Heart left ventricle (tissue), 16 donors: ENCODE results near the gene NUP58. TPM values are rescaled to one million over a fixed set of nuclear protein-coding genes. Genes with fewer than 3 reads are reported as not detected.

ENCODE experiments used
- ATAC-seq, 4 donors: fragments of 200-7000 bp; cut with Tn5 transposase; one replicate each; pipeline ENCODE4 v1.9.1; 2020 to 2022; ENCODE audit warnings: moderate library complexity in 4 of 4, mild to moderate bottlenecking in 3 of 4, moderate number of reproducible peaks in 1 of 4
- DNase-seq, 5 donors: peaks; one replicate each; pipeline ENCODE4 v3.0.0-alpha.2; 2020
- H3K27ac ChIP-seq, 12 donors: fragments of 200-600 bp; sonication (generic) in 4 of 12; one replicate each; pipeline versions ENCODE4 v1.5.0 to v1.8.0; 2016 to 2022; ENCODE audit warnings: mild to moderate bottlenecking in 2 of 12
- H3K27me3 ChIP-seq, 9 donors: fragments of 200-600 bp; sonication (generic) in 2 of 9; one replicate each; pipeline versions ENCODE4 v1.5.1 to v1.8.0; 2016 to 2022; ENCODE audit warnings: mild to moderate bottlenecking in 3 of 9
- H3K36me3 ChIP-seq, 9 donors: fragments of 200-600 bp; sonication (generic) in 2 of 9; one replicate each; pipeline versions ENCODE4 v1.5.0 to v1.8.0; 2018 to 2022; ENCODE audit warnings: mild to moderate bottlenecking in 2 of 9
- H3K4me1 ChIP-seq, 12 donors: fragments of 200-600 bp; sonication (generic) in 4 of 12; one replicate each; pipeline versions ENCODE4 v1.5.0 to v1.8.0; 2016 to 2022; ENCODE audit warnings: mild to moderate bottlenecking in 3 of 12
- H3K4me3 ChIP-seq, 12 donors: fragments of 200-600 bp; sonication (generic) in 4 of 12; one replicate each; pipeline versions ENCODE4 v1.5.0 to v1.8.0; 2017 to 2022; ENCODE audit warnings: mild to moderate bottlenecking in 9 of 12, moderate library complexity in 4 of 12
- H3K9me3 ChIP-seq, 12 donors: fragments of 200-600 bp; sonication (generic) in 4 of 12; one replicate each; pipeline versions ENCODE4 v1.5.0 to v1.8.0; 2016 to 2022; ENCODE audit warnings: mild to moderate bottlenecking in 1 of 12
- POLR2A ChIP-seq, 2 donors: fragments of 450-650 bp; IDR thresholded peaks; one replicate each; pipeline ENCODE4 v1.6.1; 2017; ENCODE audit warnings: antibody characterized with exemption in 2 of 2, mild to moderate bottlenecking in 2 of 2, moderate library complexity in 2 of 2
- WGBS, 4 donors: extraction: QIAGEN DNeasy Blood & Tissue Kit in 2 of 4; methylation state at CpG; one replicate each; pipeline versions ENCODE4 v1.1.5 to v1.1.7; 2013 to 2018; 5-methylcytosine and 5-hydroxymethylcytosine counted together
- intact Hi-C, 10 donors: fragments of 100-400 bp; cut with DNase I; formaldehyde crosslinking; loops; one replicate each; pipeline versions ENCODE4 v1.11.1 to v1.14.2; 2022
- long read RNA-seq, 3 donors: library from polyadenylated mRNA; unstranded; transcript quantifications; one replicate each; pipeline ENCODE4 v2.0.0, GENCODE V29; 2020 to 2021
- polyA plus RNA-seq, 2 donors: library from polyadenylated mRNA; stranded (reverse); fragments of 200-250 nt; gene quantifications; one replicate each; pipeline ENCODE4 v1.2.3, GENCODE V29; 2013
- total RNA-seq, 9 donors: library from RNA; depleted of rRNA in 2 of 9; stranded (reverse); fragments of >200 nt in 2 of 9; fragmentation: NEBNext Ultra II Directional in 3 of 9; extraction: Animal tissue kit (Norgen Biotek cat#: 25700) in 3 of 9; gene quantifications; one replicate each; pipeline versions ENCODE4 v1.1.0 to v1.2.4, GENCODE V29; 2016 to 2023
- TF ChIP-seq, protein P1 (sequence below), 12 donors: fragments of 200-600 bp; sonication (generic) in 4 of 12; IDR thresholded peaks; one replicate each; pipeline versions ENCODE4 v1.5.0 to v1.8.0; 2018 to 2022; ENCODE audit warnings: antibody characterized with exemption in 12 of 12, mild to moderate bottlenecking in 5 of 12
- donor health status: ischemic (EF 13 %, LVEDD 7.1; RV severe dilation, severe dysfunction).
- donor health status: healthy with polysubstance abuse.
- donor health status: DM: no; HTN: yes; CAD: no.
- donor health status: DM: no; HTN: no; CAD: no.
- donor health status: ischemic (EF 25% LVEDD 6.9; RV normal size, moderate dysfunction).
- donor health status: ischemic (EF 25% LVEDD 5.7; RV mildly dilated, moderate dysfunction).
- donor health status: healthy.
- donor health status: DM: yes; HTN: yes; CAD: no.
- donor health status: ischemic (EF 35%, LVEDD 5.7; RV mildly dilated, moderate dysfunction).
- donor health status: nonischemic (EF 11% LVEDD 7.7; RV severe dilation, severe dysfunction).
- donor health status: DM: yes; HTN: yes; CAD: no.
- donor health status: PGD.
- donor health status: ischemic (EF 29% LVEDD 5.4; RV normal size, mild dysfunction).
- donor health status: nonischemic (EF 23%, LVEDD 6.1; RV moderate dilation, normal function).

The NUP58 gene
- total RNA-seq (10 to 100 TPM; 18.3 to 39.1 (median 24.4) TPM), polyA plus RNA-seq (10 to 100 TPM in 1 of 2 donors, 1 to 10 TPM in 1; 7.0 to 20.1 TPM)
- long read RNA-seq, donor 1, full-length matches to known transcripts, result 26 of 31 reads
- long read RNA-seq, donor 1, partial matches to known transcripts, result 3 of 31 reads
- long read RNA-seq, donor 1, other reads (novel, unspliced or antisense), result 2 of 31 reads
- long read RNA-seq, donor 2, full-length matches to known transcripts, result 58 of 63 reads
- long read RNA-seq, donor 2, partial matches to known transcripts, result 2 of 63 reads
- long read RNA-seq, donor 2, other reads (novel, unspliced or antisense), result 3 of 63 reads
- long read RNA-seq, donor 3, full-length matches to known transcripts, result 22 of 27 reads
- long read RNA-seq, donor 3, partial matches to known transcripts, result 2 of 27 reads
- long read RNA-seq, donor 3, other reads (novel, unspliced or antisense), result 3 of 27 reads

DNA sequence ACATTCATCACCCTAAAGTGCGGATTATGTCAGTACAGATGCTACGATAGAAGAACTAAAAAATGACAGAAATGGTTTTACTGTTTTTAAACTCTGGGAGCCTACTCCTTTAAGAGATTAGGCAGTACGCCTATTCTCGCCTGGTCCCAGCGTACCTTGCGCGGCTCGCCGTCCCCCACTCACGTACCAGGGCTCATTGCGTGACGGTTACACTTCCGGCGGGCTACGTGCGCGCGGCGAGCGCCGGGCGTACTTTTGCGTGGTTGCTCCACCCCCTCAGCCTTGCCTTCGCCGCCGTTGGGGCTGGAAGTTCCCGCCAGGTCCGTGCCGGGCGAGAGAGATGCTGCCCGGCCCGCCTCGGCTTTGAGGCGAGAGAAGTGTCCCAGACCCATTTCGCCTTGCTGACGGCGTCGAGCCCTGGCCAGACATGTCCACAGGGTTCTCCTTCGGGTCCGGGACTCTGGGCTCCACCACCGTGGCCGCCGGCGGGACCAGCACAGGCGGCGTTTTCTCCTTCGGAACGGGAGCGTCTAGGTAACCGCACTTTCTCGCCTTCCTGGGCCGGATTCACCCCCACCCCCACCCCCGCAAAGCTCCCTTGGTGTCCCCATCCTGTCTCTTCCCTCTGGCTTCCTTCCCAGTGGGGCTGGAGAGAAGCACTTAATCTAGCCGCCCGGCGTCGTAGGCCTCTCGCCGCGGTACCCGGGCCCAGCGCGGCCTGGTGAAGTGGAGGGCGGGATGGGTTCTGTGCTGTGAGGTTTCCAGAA lies at the start of gene NUP58:
NUP58 (plus strand) TSS at position 279 of the 767 bp plus-strand sequence; CDS start at position 428, 149 bp downstream.
- 0 to 1% (median 0%) methylated on average over 57 to 64 of the region's 64 CpGs for WGBS, 4 donors
- Histone ChIP-seq H3K36me3 (peaks cover 0 to 23% (median 6%) of the 10 kb centered on the region in 9 donors), H3K27ac (peak within 1 kb of the TSS; percentile 74 to 97 (median 88)), H3K4me1 (peaks cover 0 to 40% (median 14%) of the 10 kb centered on the region in 12 donors), H3K27me3 (peaks cover 0 to 7% (median 0%) of the 10 kb centered on the region in 9 donors), H3K4me3 (peak within 1 kb of the TSS; percentile 65 to 95 (median 82)), H3K9me3 (no peaks in the 10 kb centered on the region)
- TF ChIP-seq, protein P1, sequence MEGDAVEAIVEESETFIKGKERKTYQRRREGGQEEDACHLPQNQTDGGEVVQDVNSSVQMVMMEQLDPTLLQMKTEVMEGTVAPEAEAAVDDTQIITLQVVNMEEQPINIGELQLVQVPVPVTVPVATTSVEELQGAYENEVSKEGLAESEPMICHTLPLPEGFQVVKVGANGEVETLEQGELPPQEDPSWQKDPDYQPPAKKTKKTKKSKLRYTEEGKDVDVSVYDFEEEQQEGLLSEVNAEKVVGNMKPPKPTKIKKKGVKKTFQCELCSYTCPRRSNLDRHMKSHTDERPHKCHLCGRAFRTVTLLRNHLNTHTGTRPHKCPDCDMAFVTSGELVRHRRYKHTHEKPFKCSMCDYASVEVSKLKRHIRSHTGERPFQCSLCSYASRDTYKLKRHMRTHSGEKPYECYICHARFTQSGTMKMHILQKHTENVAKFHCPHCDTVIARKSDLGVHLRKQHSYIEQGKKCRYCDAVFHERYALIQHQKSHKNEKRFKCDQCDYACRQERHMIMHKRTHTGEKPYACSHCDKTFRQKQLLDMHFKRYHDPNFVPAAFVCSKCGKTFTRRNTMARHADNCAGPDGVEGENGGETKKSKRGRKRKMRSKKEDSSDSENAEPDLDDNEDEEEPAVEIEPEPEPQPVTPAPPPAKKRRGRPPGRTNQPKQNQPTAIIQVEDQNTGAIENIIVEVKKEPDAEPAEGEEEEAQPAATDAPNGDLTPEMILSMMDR (IDR thresholded peaks at IDR 0.05), result no peak
- peak in 1 of 2 donors; percentile 84 for TF ChIP-seq POLR2A (IDR thresholded peaks at IDR 0.05)
- peak; percentile 95 to 98 (median 96) for DNase-seq
- intact Hi-C loops, result loop anchor here in 2 of 10 donors (2.0 kb wide), 1 partner anchor 15 kb away; the partner anchor contains the start of gene MTMR6 (in 2 of the 2)
- peak; percentile 100 for ATAC-seq

DNA sequence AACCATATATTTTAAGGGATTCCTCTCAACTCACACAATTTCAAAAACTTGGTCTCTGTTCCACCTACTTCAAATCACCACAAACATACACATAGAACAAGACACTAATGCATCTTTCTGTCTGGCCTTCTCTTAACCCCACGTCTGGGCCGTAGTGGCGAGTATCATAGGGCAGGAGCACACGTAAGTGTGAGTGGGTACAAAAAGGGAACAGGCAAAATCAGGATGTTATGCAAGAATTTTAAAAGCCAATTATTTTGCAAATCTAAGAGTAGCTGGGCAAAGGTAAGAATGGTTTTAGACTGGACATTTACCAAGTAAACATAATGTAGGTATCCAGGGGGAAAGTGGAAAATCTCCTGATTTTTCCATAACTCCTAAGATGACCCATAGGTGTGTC lies 49.2 kb upstream of the NUP58 start:
- no peak for DNase-seq
- H3K27me3 ChIP-seq, result no peaks in the 10 kb centered on the region
- H3K4me1 ChIP-seq, result peaks cover 0 to 10% (median 0%) of the 10 kb centered on the region in 12 donors
- no peak for TF ChIP-seq POLR2A (IDR thresholded peaks at IDR 0.05)
- TF ChIP-seq, protein P1 (IDR thresholded peaks at IDR 0.05), result no peak
- 91 to 95% (median 92%) methylated on average over 4 of the region's 4 CpGs for WGBS, 4 donors
- no peaks in the 10 kb centered on the region for H3K9me3 ChIP-seq
- peaks cover 0 to 100% (median 92%) of the 10 kb centered on the region in 9 donors for H3K36me3 ChIP-seq
- H3K4me3 ChIP-seq, result no peak overlapping the region
- H3K27ac ChIP-seq, result no peak overlapping the region
- intact Hi-C loops, result loop anchor here in 1 of 10 donors (10.0 kb wide), 1 partner anchor 73 kb away; no protein-coding TSS in a partner anchor
- ATAC-seq, result no peak

GRCh38 chr13:25252752-25253151 lies 48.7 kb upstream of the NUP58 start:
- TF ChIP-seq, protein P1 (IDR thresholded peaks at IDR 0.05), result no peak
- no peak for TF ChIP-seq POLR2A (IDR thresholded peaks at IDR 0.05)
- Histone ChIP-seq H3K36me3 (peaks cover 0 to 100% (median 94%) of the 10 kb centered on the region in 9 donors), H3K27me3 (no peaks in the 10 kb centered on the region), H3K4me3 (no peak overlapping the region), H3K9me3 (no peaks in the 10 kb centered on the region), H3K27ac (no peak overlapping the region), H3K4me1 (peaks cover 0 to 7% (median 0%) of the 10 kb centered on the region in 12 donors)
- ATAC-seq (no peak), DNase-seq (no peak)
- intact Hi-C loops, result loop anchor here in 1 of 10 donors (10.0 kb wide), 1 partner anchor 72 kb away; no protein-coding TSS in a partner anchor
- WGBS, 4 donors, result 89 to 96% (median 95%) methylated on average over 2 of the region's 2 CpGs
